ENCODE data around the gene PEMT. TPM values are rescaled to one million over a fixed set of nuclear protein-coding genes. Genes with fewer than 3 reads are reported as not detected.
"Not testable (repeated sequence)": the region's sequence is repeated elsewhere in the genome, so short reads cannot be mapped to it uniquely, and the experiment has no call there.

PEMT gene
- total and polyA plus RNA-seq, 9 of the 15 experiments (the other 6 are each of a cell fraction or from before 2014, with no cell fraction given), result 1.4 to 36.4 (median 13.6) TPM

DNA sequence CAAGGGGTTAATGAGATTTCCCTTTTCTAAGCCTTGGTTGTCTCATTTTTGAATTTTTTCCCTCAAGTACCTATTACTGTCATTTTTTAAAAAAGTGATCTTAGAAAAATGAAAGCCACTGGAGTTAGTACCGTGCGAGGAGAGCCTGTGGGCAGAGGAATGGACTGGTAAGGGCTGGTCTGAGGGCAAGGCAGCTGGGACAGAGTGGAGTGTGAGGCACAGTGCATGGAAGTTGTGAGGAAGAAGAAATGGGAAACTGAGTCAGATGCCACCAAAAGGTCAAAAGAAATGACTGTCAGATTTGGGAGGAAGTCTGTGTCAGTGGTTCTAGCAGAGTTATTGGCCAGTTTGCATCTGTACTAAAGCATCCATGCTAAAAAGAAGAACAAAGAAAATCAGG is 103.5 kb downstream of the PEMT start:
- Histone ChIP-seq H3K9me3 (replicated peaks; ENCODE audit: control insufficient read depth, insufficient read depth, low read depth, low read length) (no peaks in the 10 kb centered on the region), H3K4me1 (replicated peaks in 1 of 2; ENCODE audit: control insufficient read depth in 2 of 2, insufficient read depth in 2 of 2, low read length in 2 of 2) (peaks cover 0 to 3% of the 10 kb centered on the region in 2 experiments; a peak in 2 of 5 replicates), H3K79me2 (ENCODE audit: control insufficient read depth, insufficient read depth, low read length) (peaks cover 31% of the 10 kb centered on the region), H2AFZ (ENCODE audit: low read depth, low read length) (no peak overlapping the region), H3K27ac (ENCODE audit: extremely low read depth, low read depth, low read length) (no peak overlapping the region), H4K20me1 (replicated peaks; ENCODE audit: control insufficient read depth, insufficient read depth, low read length) (no peaks in the 10 kb centered on the region), H3K27me3 (ENCODE audit: control insufficient read depth in 2 of 2, insufficient read depth in 2 of 2, low read length in 2 of 2) (no peaks in the 10 kb centered on the region), H3K36me3 (ENCODE audit: control insufficient read depth, insufficient read depth, low read length) (peaks cover 71% of the 10 kb centered on the region; the same call in 2 of the 3 replicates), H3K4me2 (ENCODE audit: insufficient read depth, low read length) (no peak overlapping the region), H3K4me3 (no peak overlapping the region), H3K9me1 (ENCODE audit: control insufficient read depth, insufficient read depth, low read length) (no peaks in the 10 kb centered on the region), H3K9ac (ENCODE audit: insufficient read depth in 1 of 2, low read depth in 2 of 2, low read length in 2 of 2) (no peak overlapping the region)
- DNase-seq (ENCODE audit: extremely low read depth in 1 of 4, low spot score in 3 of 4), result no peak
- CTCF ChIA-PET (ENCODE audit: low intra/inter-chr PET ratio), result no interaction called here
- no peak for FAIRE-seq
- no TSS peak for BruUV-seq (replicated peaks)
- POLR2A ChIA-PET, result no interaction called here
- no peak for ATAC-seq
- WGBS (ENCODE audit: insufficient coverage, low coverage, missing lambda C conversion rate), result 100% methylated on average over 1 of the region's 2 CpGs
- TF ChIP-seq CHCHD3 (CRISPR knock-in tag; IDR thresholded peaks at IDR 0.05) (no peak), ADNP (tag; IDR thresholded peaks at IDR 0.05) (no peak)
- intact Hi-C loops (cut with micrococcal nuclease) (no loop called here), in situ Hi-C loops (cut with MboI) (no loop called here)

GRCh38 chr17:17486416-17486815 is 105.1 kb downstream of the PEMT start:
- DNase-seq (ENCODE audit: extremely low read depth in 1 of 4, low spot score in 3 of 4); H3K4me3 ChIP-seq; CTCF ChIA-PET (ENCODE audit: low intra/inter-chr PET ratio); H3K4me2 ChIP-seq (ENCODE audit: insufficient read depth, low read length); BruUV-seq (replicated peaks); FAIRE-seq; H3K9me1 ChIP-seq (ENCODE audit: control insufficient read depth, insufficient read depth, low read length); in situ Hi-C loops (cut with MboI); H3K9me3 ChIP-seq (replicated peaks; ENCODE audit: control insufficient read depth, insufficient read depth, low read depth, low read length); ATAC-seq; intact Hi-C loops (cut with micrococcal nuclease); H3K27ac ChIP-seq (ENCODE audit: extremely low read depth, low read depth, low read length); H4K20me1 ChIP-seq (replicated peaks; ENCODE audit: control insufficient read depth, insufficient read depth, low read length); H3K9ac ChIP-seq (ENCODE audit: insufficient read depth in 1 of 2, low read depth in 2 of 2, low read length in 2 of 2); H2AFZ ChIP-seq (ENCODE audit: low read depth, low read length); H3K4me1 ChIP-seq (replicated peaks in 1 of 2; ENCODE audit: control insufficient read depth in 2 of 2, insufficient read depth in 2 of 2, low read length in 2 of 2); H3K27me3 ChIP-seq (ENCODE audit: control insufficient read depth in 2 of 2, insufficient read depth in 2 of 2, low read length in 2 of 2): not testable (repeated sequence)
- H3K79me2 ChIP-seq (ENCODE audit: control insufficient read depth, insufficient read depth, low read length), result peaks cover 47% of the 10 kb centered on the region
- WGBS (ENCODE audit: insufficient coverage, low coverage, missing lambda C conversion rate), result 97% methylated on average over 5 of the region's 23 CpGs
- H3K36me3 ChIP-seq (ENCODE audit: control insufficient read depth, insufficient read depth, low read length), result peaks cover 64% of the 10 kb centered on the region; the same call in 2 of the 3 replicates
- POLR2A ChIA-PET, result interaction anchor here (1.1 kb wide), 1 partner anchor 22 kb away, joined by 3 read pairs; no protein-coding TSS in a partner anchor

Data from K562 (cell line).